NCI-H345 treated with DMSO at 0.1 percent for 48 hours (cell line): ENCODE results near the gene FRYL.
"Not testable (repeated sequence)": the region's sequence is repeated elsewhere in the genome, so short reads cannot be mapped to it uniquely, and the experiment has no call there.

Source experiments
- DNase-seq: peaks from one replicate; lab custom pipeline; 2025; ENCODE audit not compliant: unreplicated experiment; lab: John Stamatoyannopoulos, UW

Gene FRYL

GRCh38 chr4:48668254-48669017, 111.6 kb downstream of the FRYL start:
- no peak for DNase-seq

GRCh38 chr4:48667148-48667547, 112.9 kb downstream of the FRYL start:
- no peak for DNase-seq

- DNase-seq: no peak
Measured at GRCh38 chr4:48665555-48666186, 114.4 kb downstream of the FRYL start.

GRCh38 chr4:48664938-48665337, 115.1 kb downstream of the FRYL start:
- no peak for DNase-seq

- no peak for DNase-seq
Measured at GRCh38 chr4:48661391-48661790, 118.7 kb downstream of the FRYL start.

GRCh38 chr4:48660347-48660746, 119.7 kb downstream of the FRYL start:
- no peak for DNase-seq

- DNase-seq: no peak
Measured at GRCh38 chr4:48654015-48654664, 125.9 kb downstream of the FRYL start.

GRCh38 chr4:48653217-48654014, 126.7 kb downstream of the FRYL start:
- no peak for DNase-seq

- no peak for DNase-seq
Measured at GRCh38 chr4:48651914-48652313, 128.2 kb downstream of the FRYL start.

- no peak for DNase-seq
Measured at GRCh38 chr4:48649505-48649904, 130.6 kb downstream of the FRYL start.

- no peak for DNase-seq
Measured at GRCh38 chr4:48645225-48645794, 134.8 kb downstream of the FRYL start.

- DNase-seq: no peak
Measured at GRCh38 chr4:48642421-48643374, 137.4 kb downstream of the FRYL start.

- DNase-seq: no peak
Measured at GRCh38 chr4:48641401-48641800, 138.7 kb downstream of the FRYL start.

GRCh38 chr4:48640699-48641098, 139.4 kb downstream of the FRYL start:
- no peak for DNase-seq

- no peak for DNase-seq
Measured at GRCh38 chr4:48640225-48640624, 139.9 kb downstream of the FRYL start.

GRCh38 chr4:48639807-48640206, 140.3 kb downstream of the FRYL start:
- DNase-seq: no peak

GRCh38 chr4:48638586-48638985, 141.5 kb downstream of the FRYL start:
- not testable (repeated sequence) for DNase-seq

GRCh38 chr4:48636911-48637310, 143.2 kb downstream of the FRYL start:
- DNase-seq: no peak

GRCh38 chr4:48635980-48636379, 144.1 kb downstream of the FRYL start:
- no peak for DNase-seq

GRCh38 chr4:48635310-48635709, 144.8 kb downstream of the FRYL start:
- DNase-seq: no peak
